NCI-H187 treated with DMSO at 0.1 percent for 48 hours (cell line): ENCODE results near the gene KIAA2012.
"Not testable (repeated sequence)": the region's sequence is repeated elsewhere in the genome, so short reads cannot be mapped to it uniquely, and the experiment has no call there.

Experiments
- DNase-seq: peaks from one replicate; lab custom pipeline; 2025; lab: John Stamatoyannopoulos, UW

Gene KIAA2012

GRCh38 chr2:202196727-202197126 lies 123.7 kb downstream of the KIAA2012 start:
- no peak for DNase-seq

DNA sequence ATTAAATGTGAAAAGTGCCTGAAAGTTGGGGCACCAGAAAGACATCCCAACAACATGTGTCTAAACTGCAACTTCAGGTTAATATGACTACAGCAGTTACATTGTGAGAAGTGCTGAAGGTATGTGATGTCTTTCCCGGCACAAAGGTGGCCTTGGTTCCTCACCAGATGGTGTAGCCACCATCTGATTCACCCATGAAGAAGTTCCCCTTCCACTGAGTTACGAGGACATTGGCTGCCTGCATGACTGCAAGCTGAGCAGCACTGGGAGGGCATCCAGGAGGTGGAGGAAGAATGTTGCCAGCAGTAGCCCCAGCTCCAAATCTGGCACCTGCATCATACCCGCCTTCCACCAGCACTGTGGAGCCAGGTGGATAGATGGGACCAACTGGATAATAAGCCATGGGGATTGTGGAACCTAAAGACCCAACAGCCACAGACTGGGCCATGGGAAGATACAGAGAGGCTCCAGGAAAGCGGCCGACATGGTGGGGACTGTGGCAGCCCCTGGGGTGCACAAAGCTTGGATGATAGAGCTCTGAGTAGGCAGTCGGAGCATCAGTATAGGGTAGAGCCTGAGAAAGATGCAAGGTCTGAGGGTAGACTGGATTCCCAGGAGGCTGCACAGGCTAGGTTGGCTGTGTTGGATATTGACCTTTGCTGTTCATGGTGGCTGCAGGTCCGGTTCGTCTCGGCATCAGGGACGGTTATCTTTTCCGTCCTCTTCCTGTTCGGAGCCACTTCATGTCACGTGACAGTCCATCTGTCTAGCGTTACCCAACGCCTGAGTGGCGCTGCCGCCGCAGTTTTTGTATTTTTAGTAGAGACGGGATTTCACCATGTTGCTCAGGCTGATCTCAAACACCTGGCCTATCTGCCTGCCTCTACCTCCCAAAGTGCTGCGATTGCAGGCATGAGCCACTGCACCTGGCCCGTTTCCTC lies 128.4 kb downstream of the KIAA2012 start:
- no peak for DNase-seq

- no peak for DNase-seq
Observed at GRCh38 chr2:202203348-202203747, 130.3 kb downstream of the KIAA2012 start.

DNA sequence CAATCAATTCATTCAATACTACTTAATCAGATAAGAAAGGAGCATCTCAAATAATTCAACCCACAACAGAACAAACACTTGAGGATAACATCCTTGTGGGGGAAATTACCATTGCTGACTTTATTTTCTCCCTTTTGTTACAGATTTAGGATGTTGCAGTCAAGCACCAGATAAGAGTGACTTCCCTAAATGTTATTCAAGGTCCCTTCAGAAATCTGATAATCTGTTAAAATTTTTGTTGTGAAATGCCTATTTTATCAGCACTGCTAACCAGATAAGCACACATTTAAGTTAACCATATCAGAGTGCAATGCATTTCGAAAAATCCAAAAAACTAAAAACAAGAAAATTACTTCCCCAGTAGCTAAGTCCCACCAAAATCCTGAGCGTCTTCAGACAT lies 131.8 kb downstream of the KIAA2012 start:
- DNase-seq, result no peak

GRCh38 chr2:202208526-202208925 lies 135.5 kb downstream of the KIAA2012 start:
- DNase-seq, result no peak

DNA sequence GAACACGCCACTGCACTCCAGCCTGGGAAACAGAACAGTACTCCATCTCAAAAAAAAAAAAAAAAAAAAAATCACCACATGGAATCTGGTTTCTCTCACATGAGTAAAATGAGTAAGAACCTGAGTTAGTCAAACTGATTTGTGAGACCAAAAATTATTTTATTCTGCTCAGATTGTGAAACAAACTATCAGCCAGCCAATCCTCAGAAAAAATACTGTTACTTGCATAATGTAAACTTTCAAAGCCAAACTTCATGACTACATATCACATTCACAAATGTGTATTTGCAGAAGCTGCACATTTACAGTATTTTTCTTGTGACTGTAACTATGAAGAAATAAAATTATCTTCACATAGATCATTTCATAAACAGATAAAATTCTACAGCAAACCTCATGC lies 142.1 kb downstream of the KIAA2012 start:
- DNase-seq, result no peak

DNA sequence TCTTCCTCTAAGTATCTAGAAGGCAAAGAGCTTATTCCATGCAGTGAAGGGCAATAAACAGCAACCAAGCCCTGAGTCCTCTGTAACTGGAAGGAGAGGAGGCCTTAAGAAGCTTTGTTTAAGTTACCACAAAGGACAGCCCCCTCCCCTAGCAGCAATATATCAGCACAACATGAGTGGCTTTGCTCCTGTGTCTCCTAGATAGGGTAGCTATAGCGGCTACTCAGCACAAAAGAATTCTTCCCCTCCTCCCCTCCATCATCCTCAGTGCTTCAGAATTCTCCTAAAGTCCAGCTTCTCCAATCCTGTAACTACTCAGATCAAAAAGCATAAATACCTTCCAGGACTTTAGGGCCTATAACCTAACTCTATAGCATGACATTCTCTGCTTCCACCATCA lies 148.8 kb downstream of the KIAA2012 start:
- no peak for DNase-seq

DNA sequence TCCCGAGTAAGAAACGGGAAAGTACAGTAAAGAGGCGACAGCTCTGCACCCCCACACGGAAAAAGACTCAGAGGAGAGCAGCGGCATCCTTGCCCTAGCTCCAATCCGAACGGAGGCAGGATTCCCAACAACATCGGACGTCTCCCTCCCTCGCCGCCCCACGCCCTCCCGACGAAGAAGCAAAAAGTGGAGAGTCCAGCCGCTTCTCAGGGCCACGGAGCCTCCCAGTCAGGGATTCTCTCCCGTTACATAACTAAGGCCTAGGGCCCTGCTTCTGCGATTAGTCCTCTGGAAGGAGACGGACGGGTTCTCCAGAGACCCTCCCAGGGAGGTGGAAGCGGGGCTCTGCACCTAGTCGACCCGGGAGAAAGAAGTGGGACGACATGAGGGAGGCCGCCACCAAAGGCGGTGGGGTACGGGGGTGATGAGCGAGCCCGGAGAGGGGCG lies 164.8 kb downstream of the KIAA2012 start:
- no peak for DNase-seq

GRCh38 chr2:202238234-202239197 lies 165.5 kb downstream of the KIAA2012 start, which contains the start of gene SUMO1:
TSS of gene SUMO1 (minus strand) at chr2:202238597. CDS start at chr2:202238451, 146 bp downstream.
- peak; percentile 12 for DNase-seq

DNA sequence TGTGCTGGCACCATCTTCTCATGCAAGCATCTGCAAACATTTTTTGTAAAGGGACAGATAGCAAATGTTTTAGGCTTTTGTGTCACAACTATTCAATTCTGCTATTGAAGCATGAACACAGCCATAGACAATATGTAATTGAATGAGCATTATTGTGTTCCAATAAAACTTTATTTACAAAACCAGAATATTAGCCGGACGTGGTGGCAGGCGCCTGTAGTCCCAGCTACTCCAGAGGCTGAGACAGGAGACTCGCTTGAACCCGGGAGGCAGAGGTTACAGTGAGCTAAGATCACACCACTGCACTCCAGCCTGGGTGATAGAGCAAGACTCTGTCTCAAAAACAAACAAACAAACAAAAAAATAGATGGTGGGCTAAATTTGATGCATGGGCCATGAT lies 174.7 kb downstream of the KIAA2012 start:
- DNase-seq, result not testable (repeated sequence)

GRCh38 chr2:202249521-202250253 lies 176.6 kb downstream of the KIAA2012 start:
- no peak for DNase-seq

DNA sequence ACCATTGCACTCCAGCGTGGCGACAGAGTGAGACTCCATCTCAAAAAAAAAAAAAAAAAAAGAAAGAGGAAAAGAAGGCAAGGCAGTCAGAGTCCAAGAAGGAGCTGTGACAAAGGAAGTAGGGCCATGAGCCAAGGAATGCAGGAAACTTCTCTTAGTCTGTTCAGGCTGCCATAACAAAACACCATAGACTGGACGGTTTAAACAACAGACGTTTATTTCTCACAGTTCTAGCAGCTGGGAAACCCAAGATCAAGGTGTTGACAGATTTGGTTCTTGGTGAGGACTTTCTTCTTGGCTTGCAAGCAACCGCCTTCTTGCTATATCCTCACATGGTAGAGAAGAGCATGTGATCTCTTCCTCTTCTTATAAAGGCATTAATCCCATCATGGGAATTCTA lies 178.4 kb downstream of the KIAA2012 start:
- DNase-seq, result no peak
